A549 (cell line): Measurements from ENCODE around the gene EPC2. TPM values are rescaled to one million over a fixed set of nuclear protein-coding genes. Genes with fewer than 3 reads are reported as not detected.
"Not testable (repeated sequence)": the region's sequence is repeated elsewhere in the genome, so short reads cannot be mapped to it uniquely, and the experiment has no call there.

Experiments
- ATAC-seq, 2 experiments: fragments of 200-7000 bp in 1 of 2; fragments of >200 bp in 1 of 2; cut with Nextera tagmentation in 1 of 2; cut with Tn5 transposase in 1 of 2; 3 replicates each; pipeline versions ENCODE4 v1.8.0 to v1.9.1; 2018 to 2020; ENCODE audit warnings: mild to moderate bottlenecking in 1 of 2, moderate library complexity in 1 of 2
- CTCF ChIA-PET: fragments of 300-600 bp; sonication (Branson Sonifier 250); formaldehyde crosslinking; extraction: SDS; loops from one replicate; lab custom pipeline; 2021; ENCODE audit warnings: antibody characterized with exemption, inconsistent platforms; lab: Yijun Ruan, JAX
- POLR2A ChIA-PET: fragments of 350-600 bp; formaldehyde crosslinking; extraction: SDS; loops from one replicate; lab custom pipeline; 2021; ENCODE audit warnings: antibody characterized with exemption, inconsistent platforms; lab: Yijun Ruan, JAX
- DNase-seq, 2 experiments: peaks; one replicate each; pipeline versions ENCODE4 v3.0.0 to v3.0.0-alpha.2; 2011 to 2016; ENCODE audit warnings: low read depth in 1 of 2, low spot score in 1 of 2
- FAIRE-seq: peaks from 2 replicates; lab custom pipeline; 2011; peaks lifted over from hg19 to GRCh38; lab: Jason Lieb, UNC
- H3K27ac ChIP-seq, 2 experiments: fragments of >200 bp; sonication (Bioruptor Twin); formaldehyde crosslinking; 3 replicates each; pipeline ENCODE4 v1.5.1; 2016 to 2017
- H3K4me1 ChIP-seq: fragments of >200 bp; sonication (Bioruptor Twin); formaldehyde crosslinking; 3 replicates; pipeline ENCODE4 v1.6.1; 2016
- H3K4me2 ChIP-seq: fragments of >200 bp; sonication (Bioruptor Twin); formaldehyde crosslinking; 3 replicates; pipeline ENCODE4 v1.6.1; 2016
- H3K4me3 ChIP-seq: fragments of >200 bp; sonication (Bioruptor Twin); formaldehyde crosslinking; 3 replicates; pipeline ENCODE4 v1.5.1; 2016
- H3K9me3 ChIP-seq: fragments of >200 bp; sonication (Bioruptor Twin); formaldehyde crosslinking; 3 replicates; pipeline ENCODE4 v1.6.1; 2016
- BCL3 ChIP-seq: fragments of >200 bp; sonication (Bioruptor Twin); formaldehyde crosslinking; IDR thresholded peaks from 3 replicates; pipeline ENCODE4 v1.6.1; 2016
- BHLHE40 ChIP-seq: IDR thresholded peaks from 2 replicates; pipeline ENCODE4 v1.6.1; 2012; ENCODE audit warnings: low read depth, low read length, inconsistent platforms
- CBX2 ChIP-seq: fragments of 200-600 bp; sonication (generic); IDR thresholded peaks from 2 replicates; pipeline ENCODE4 v1.6.1; 2016; ENCODE audit warnings: low read depth, mild to moderate bottlenecking, borderline replicate concordance
- FOXS1 ChIP-seq: fragments of 250-450 bp; sonication (Bioruptor Pico); IDR thresholded peaks from 2 replicates; pipeline ENCODE4 v1.5.0; 2020; ENCODE audit warnings: mild to moderate bottlenecking, moderate library complexity
- GATA3 ChIP-seq: IDR thresholded peaks from 2 replicates; pipeline ENCODE4 v1.6.1; 2012; ENCODE audit warnings: borderline replicate concordance
- KDM1A ChIP-seq: fragments of 200-600 bp; sonication (generic); IDR thresholded peaks from 2 replicates; pipeline ENCODE4 v1.6.1; 2016; ENCODE audit warnings: low read depth, mild to moderate bottlenecking
- MAFK ChIP-seq: fragments of 450-650 bp; IDR thresholded peaks from 2 replicates; pipeline ENCODE4 v1.6.1; 2014; ENCODE audit not compliant: partially characterized antibody
- MYC ChIP-seq: IDR thresholded peaks from 2 replicates; pipeline ENCODE4 v1.6.1; 2012; ENCODE audit warnings: mild to moderate bottlenecking, inconsistent platforms, low read length, improper control_type of control experiment, borderline replicate concordance
- NFE2L2 ChIP-seq: fragments of 150-350 bp; conservative IDR thresholded peaks from 2 replicates; pipeline ENCODE4 v1.6.1; 2014; ENCODE audit warnings: low read length
- POLR2AphosphoS2 ChIP-seq: conservative IDR thresholded peaks from 2 replicates; pipeline ENCODE4 v1.6.1; 2012; ENCODE audit warnings: low read length, improper control_type of control experiment, inconsistent platforms
- RAD21 ChIP-seq, 2 experiments: fragments of >200 bp in 1 of 2; sonication (Bioruptor Twin) in 1 of 2; formaldehyde crosslinking in 1 of 2; IDR thresholded peaks in 1 of 2; conservative IDR thresholded peaks in 1 of 2; 2 replicates in 1 of 2; 3 replicates in 1 of 2; pipeline ENCODE4 v1.6.1; 2012 to 2018; ENCODE audit warnings: inconsistent platforms in 1 of 2
- RARB ChIP-seq: fragments of 250-450 bp; sonication (Bioruptor Pico); IDR thresholded peaks from 2 replicates; pipeline ENCODE4 v1.8.0; 2021; ENCODE audit warnings: mild to moderate bottlenecking, moderate library complexity
- REST ChIP-seq: fragments of 200-600 bp; sonication (generic); IDR thresholded peaks from 2 replicates; pipeline ENCODE4 v1.6.1; 2016; ENCODE audit warnings: antibody characterized with exemption, mild to moderate bottlenecking, moderate library complexity
- RNF2 ChIP-seq: fragments of 200-600 bp; sonication (generic); IDR thresholded peaks from 2 replicates; pipeline ENCODE4 v1.6.1; 2016; ENCODE audit warnings: low read depth, mild to moderate bottlenecking, antibody characterized with exemption, moderate library complexity, borderline replicate concordance
- WGBS: methylation state at CpG from one replicate; pipeline ENCODE4 v1.1.6; 2017; ENCODE audit errors: missing lambda C conversion rate; 5-methylcytosine and 5-hydroxymethylcytosine counted together
- polyA plus RNA-seq, 4 experiments: library from polyadenylated mRNA; depleted of rRNA in 3 of 4; stranded (reverse); fragments of >200 nt; fragmentation: RNase III in 1 of 4; extraction: RNeasy Plus Mini Kit Qiagen cat#74134 plus additional on column Dnase treatment in 1 of 4; gene quantifications; 2 replicates in 3 of 4; 3 replicates in 1 of 4; pipeline ENCODE4 v1.2.3, GENCODE V29; 2011 to 2017
- TF ChIP-seq, protein P1 (sequence below): fragments of 250-450 bp; sonication (Bioruptor Pico); IDR thresholded peaks from 2 replicates; pipeline ENCODE4 v1.5.0; 2021; ENCODE audit warnings: mild to moderate bottlenecking, moderate library complexity, borderline replicate concordance
- TF ChIP-seq, protein P2 (sequence below): fragments of 450-650 bp; IDR thresholded peaks from 2 replicates; pipeline ENCODE4 v1.6.1; 2014; ENCODE audit warnings: antibody characterized with exemption
- TF ChIP-seq, protein P3 (sequence below): IDR thresholded peaks from 2 replicates; pipeline ENCODE4 v1.6.1; 2012; ENCODE audit warnings: low read depth, borderline replicate concordance

Gene EPC2
- polyA plus RNA-seq, 2 of the 4 experiments (the other 2 are of a cell fraction): 8.8 to 23.0 TPM

GRCh38 chr2:148645539-148646230 lies 1.1 kb downstream of the EPC2 start:
- peak overlapping the region; percentile 74 for H3K4me2 ChIP-seq
- ChIA-PET POLR2A (interaction anchor here (0.6 to 1.0 kb wide), 6 partner anchors 15 to 625 kb away, joined by 3 to 4 read pairs (median 3); partner anchors contain the start of genes MBD5 and ORC4), CTCF (interaction anchor here (0.7 to 1.3 kb wide), 2 partner anchors 25 to 115 kb away, joined by 3 to 4 read pairs; no protein-coding TSS in a partner anchor)
- H3K4me3 ChIP-seq: peak overlapping the region; percentile 79
- 8% methylated on average over 27 of the region's 47 CpGs for WGBS
- no peak for FAIRE-seq
- no peaks in the 10 kb centered on the region for H3K9me3 ChIP-seq
- H3K27ac ChIP-seq: peak overlapping the region; percentile 65 to 86
- TF ChIP-seq RAD21 (conservative IDR thresholded peaks at IDR 0.05 in 1 of 2, IDR thresholded peaks at IDR 0.05 in 1 of 2) (no peak), GATA3 (0 out of 2 replicates have a peak, but pooled peaks have one; percentile 5)
- H3K4me1 ChIP-seq: peaks cover 16% of the 10 kb centered on the region
- DNase-seq: peak; percentile 60 to 86
- ATAC-seq: peak; percentile 41 to 69

GRCh38 chr2:148646231-148646559 lies 1.6 kb downstream of the EPC2 start:
- 33% methylated on average over 4 of the region's 4 CpGs for WGBS
- Histone ChIP-seq H3K4me1 (peaks cover 20% of the 10 kb centered on the region), H3K4me2 (peak overlapping the region; percentile 74)
- ChIA-PET CTCF (interaction anchor here (1.3 kb wide), 1 partner anchor 25 kb away, joined by 4 read pairs; no protein-coding TSS in a partner anchor), POLR2A (interaction anchor here (0.7 to 0.8 kb wide), 2 partner anchors 19 to 625 kb away, joined by 3 read pairs; partner anchors contain the start of gene MBD5)
- no peak for ATAC-seq
- DNase-seq: no peak
- FAIRE-seq: no peak
- TF ChIP-seq, protein P1, sequence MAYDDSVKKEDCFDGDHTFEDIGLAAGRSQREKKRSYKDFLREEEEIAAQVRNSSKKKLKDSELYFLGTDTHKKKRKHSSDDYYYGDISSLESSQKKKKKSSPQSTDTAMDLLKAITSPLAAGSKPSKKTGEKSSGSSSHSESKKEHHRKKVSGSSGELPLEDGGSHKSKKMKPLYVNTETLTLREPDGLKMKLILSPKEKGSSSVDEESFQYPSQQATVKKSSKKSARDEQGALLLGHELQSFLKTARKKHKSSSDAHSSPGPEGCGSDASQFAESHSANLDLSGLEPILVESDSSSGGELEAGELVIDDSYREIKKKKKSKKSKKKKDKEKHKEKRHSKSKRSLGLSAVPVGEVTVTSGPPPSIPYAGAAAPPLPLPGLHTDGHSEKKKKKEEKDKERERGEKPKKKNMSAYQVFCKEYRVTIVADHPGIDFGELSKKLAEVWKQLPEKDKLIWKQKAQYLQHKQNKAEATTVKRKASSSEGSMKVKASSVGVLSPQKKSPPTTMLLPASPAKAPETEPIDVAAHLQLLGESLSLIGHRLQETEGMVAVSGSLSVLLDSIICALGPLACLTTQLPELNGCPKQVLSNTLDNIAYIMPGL (CRISPR knock-in tag): no peak
- TF ChIP-seq, protein P2, sequence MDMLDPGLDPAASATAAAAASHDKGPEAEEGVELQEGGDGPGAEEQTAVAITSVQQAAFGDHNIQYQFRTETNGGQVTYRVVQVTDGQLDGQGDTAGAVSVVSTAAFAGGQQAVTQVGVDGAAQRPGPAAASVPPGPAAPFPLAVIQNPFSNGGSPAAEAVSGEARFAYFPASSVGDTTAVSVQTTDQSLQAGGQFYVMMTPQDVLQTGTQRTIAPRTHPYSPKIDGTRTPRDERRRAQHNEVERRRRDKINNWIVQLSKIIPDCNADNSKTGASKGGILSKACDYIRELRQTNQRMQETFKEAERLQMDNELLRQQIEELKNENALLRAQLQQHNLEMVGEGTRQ: no peak
- TF ChIP-seq POLR2AphosphoS2 (no peak), RNF2 (no peak), MAFK (no peak), CBX2 (no peak), FOXS1 (CRISPR knock-in tag) (no peak)
- TF ChIP-seq, all 56 proteins: peak for 0
- no peak overlapping the region for H3K27ac ChIP-seq
- no peaks in the 10 kb centered on the region for H3K9me3 ChIP-seq
- peak overlapping the region; percentile 79 for H3K4me3 ChIP-seq

- FAIRE-seq, POLR2A ChIA-PET, CTCF ChIA-PET, ATAC-seq, DNase-seq, H3K9me3 ChIP-seq, H3K27ac ChIP-seq, H3K4me3 ChIP-seq, H3K4me2 ChIP-seq: not testable (repeated sequence)
- 96% methylated on average over 12 of the region's 12 CpGs for WGBS
- H3K4me1 ChIP-seq: peaks cover 19% of the 10 kb centered on the region
These were observed 3.2 kb downstream of the EPC2 start for GRCh38 chr2:148647711-148648110.

DNA sequence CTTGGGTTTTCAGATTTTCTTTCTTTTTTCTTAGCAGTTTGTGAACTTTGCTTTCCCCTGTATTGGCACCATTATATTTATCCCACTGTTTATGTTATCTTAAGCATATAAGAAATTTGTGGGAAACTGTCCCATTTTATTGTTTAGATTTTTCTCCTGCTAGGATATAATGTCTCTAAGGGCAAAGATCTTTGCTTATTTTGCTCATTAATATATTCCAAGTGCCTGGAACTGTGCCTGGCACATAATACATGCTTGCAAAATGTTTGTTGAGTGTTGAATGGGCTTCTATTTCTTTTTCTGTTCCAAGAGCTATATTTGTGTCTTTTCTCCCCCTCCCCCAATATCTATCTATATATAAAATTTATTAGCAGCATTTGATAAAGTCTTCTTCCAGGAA lies 5.4 kb downstream of the EPC2 start:
- H3K9me3 ChIP-seq: no peaks in the 10 kb centered on the region
- no peak overlapping the region for H3K4me2 ChIP-seq
- ATAC-seq: no peak
- ChIA-PET CTCF (no interaction called here), POLR2A (no interaction called here)
- H3K27ac ChIP-seq: no peak overlapping the region
- no peak for DNase-seq
- peaks cover 9% of the 10 kb centered on the region; the same call in 1 of the 3 replicates for H3K4me1 ChIP-seq
- no peak for FAIRE-seq
- no peak overlapping the region for H3K4me3 ChIP-seq
- TF ChIP-seq MAFK (no peak), RARB (CRISPR knock-in tag) (no peak), REST (no peak), BHLHE40 (no peak), RNF2 (no peak), BCL3 (no peak), KDM1A (no peak), MYC (no peak), NFE2L2 (no peak)
- TF ChIP-seq, protein P2: no peak
- TF ChIP-seq, protein P3, sequence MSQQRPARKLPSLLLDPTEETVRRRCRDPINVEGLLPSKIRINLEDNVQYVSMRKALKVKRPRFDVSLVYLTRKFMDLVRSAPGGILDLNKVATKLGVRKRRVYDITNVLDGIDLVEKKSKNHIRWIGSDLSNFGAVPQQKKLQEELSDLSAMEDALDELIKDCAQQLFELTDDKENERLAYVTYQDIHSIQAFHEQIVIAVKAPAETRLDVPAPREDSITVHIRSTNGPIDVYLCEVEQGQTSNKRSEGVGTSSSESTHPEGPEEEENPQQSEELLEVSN: no peak
